Activated CD4-positive, alpha-beta T cell treated with anti-CD3 and anti-CD28 coated beads for 1 hour (primary cell): ENCODE data around the gene PLXDC2.

Experiments
- DNase-seq: peaks from one replicate; pipeline ENCODE4 v3.0.0-alpha.2; 2020

Gene PLXDC2

DNA sequence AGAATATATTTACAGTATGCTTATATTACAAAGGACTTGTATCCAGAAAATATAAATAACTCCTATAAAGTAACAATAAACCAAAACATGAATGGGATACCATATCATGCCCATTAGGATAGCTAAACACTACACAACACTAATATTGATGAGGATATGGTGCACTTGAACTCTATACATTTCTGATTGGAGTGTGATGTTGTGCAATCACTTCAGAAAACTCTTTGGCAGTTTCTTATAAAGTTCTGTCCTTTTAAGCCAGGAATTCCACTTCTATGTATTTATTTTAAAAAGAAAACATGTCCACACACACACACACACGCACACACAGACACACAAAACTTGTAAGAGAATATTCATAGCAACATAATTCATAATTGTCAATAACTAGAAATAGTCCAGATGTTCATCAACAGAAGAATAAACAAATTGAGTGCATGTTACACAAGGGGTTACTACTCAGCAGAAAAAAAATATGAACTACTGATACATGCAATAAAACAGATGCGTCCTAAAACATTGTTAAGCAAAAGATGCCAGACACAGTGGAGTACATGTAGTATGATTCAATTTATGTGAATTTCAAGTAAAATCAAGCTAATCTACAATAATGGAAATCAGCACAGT is 416.0 kb downstream of the PLXDC2 start:
- no peak for DNase-seq

- no peak for DNase-seq
Observed at GRCh38 chr10:20233423-20233822, 417.2 kb downstream of the PLXDC2 start.

- no peak for DNase-seq
Observed at GRCh38 chr10:20234579-20234978, 418.3 kb downstream of the PLXDC2 start.

- DNase-seq: no peak
Observed at GRCh38 chr10:20237091-20237570, 420.9 kb downstream of the PLXDC2 start.

DNA sequence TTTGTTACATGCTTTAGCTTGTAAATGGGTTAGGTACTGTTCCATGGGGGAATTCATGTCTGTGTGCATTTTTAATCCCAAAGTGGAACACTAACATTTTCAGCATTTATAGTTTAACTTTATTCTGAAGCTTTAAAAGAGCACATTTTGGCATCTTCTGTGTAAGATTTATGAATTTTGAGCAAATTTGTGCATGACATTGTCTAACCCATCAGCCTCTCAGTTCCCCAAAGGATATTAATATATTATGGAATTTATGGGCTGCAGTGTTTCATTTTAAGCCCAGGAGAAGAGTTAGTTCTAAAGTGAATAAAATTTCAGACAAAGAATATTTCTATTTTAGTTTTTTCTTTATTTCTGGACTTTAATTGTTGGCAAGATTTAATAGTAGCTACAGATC is 421.4 kb downstream of the PLXDC2 start:
- DNase-seq: no peak

DNA sequence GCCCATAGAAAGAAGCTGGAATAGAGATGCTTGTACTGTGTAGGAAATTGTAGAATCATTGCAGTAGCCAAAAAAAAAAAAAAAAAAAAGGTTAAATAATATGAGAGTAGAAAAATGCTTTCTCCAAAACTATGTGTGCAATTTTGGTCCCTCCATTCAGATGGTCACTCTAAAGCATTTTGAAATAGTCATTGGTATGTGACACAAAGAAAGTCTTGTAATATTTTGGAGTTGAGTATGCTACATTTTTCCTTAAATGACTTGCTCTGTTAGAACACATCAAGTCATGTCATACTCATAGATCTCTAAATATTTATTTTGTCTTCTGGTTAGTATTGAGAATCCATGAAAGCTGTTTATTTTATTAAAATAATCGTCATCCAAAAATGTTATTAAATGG is 424.4 kb downstream of the PLXDC2 start:
- DNase-seq: no peak

- DNase-seq: no peak
Observed at GRCh38 chr10:20247454-20247853, 431.2 kb downstream of the PLXDC2 start.

GRCh38 chr10:20247891-20248708 is 431.9 kb downstream of the PLXDC2 start:
- no peak for DNase-seq

DNA sequence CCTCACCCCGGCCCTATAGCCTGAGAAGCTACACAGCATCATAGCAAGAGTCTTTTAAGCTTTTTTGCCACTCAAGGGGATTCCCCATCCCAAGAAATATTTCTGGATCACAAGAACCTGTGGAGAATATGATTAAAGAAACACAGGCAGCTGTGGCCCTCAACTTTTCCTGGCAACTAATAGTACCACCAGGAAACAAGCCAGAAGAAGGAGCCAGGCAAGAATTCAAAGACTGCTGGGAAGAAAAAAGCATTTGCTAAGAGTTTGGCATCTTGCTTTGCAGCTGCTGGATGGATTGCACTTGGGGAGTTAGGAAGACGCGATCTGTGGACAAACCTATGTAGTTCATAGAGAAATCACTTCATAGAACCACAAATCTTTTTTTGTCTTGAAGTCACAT is 437.8 kb downstream of the PLXDC2 start:
- no peak for DNase-seq

GRCh38 chr10:20254497-20254896 is 438.3 kb downstream of the PLXDC2 start:
- no peak for DNase-seq

- DNase-seq: no peak
Observed at GRCh38 chr10:20256969-20257368, 440.7 kb downstream of the PLXDC2 start.

DNA sequence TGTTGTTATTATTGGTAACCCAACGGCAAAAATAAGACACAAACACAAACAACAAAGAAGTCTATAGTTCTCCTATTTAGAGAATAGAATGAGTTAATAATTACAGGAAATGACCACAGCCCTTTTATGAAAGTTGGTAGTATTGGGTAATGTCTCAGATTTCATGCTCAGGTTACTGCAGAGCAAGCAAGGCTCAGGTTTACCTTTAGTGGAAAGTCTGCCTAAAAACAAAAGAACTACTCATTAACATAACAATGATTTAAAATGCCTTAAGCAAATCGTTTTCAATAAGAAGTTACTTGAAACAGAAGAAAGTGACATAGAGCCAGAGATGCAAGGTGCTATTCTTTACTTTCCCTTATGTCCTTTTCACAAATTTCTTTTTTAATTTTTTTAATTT is 441.2 kb downstream of the PLXDC2 start:
- no peak for DNase-seq

GRCh38 chr10:20265146-20265545 is 448.9 kb downstream of the PLXDC2 start:
- no peak for DNase-seq

DNA sequence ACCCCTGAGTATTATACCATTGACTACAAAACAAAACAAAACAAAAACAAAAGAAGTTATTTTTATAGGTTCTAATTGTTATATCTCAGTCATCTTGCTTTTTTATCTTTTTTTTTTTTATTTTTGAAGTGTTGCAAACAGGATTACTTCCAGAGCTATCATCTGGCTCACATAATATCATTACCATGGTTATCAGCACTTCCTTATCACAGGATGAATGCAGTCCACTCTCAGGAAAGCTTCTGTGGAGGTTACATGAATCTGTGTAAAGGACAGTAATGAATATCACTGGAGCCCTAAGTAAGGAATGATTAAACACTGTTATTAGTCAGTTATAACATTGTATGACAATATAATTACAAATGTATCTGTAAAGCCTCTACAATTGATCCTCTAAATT is 451.5 kb downstream of the PLXDC2 start:
- no peak for DNase-seq

DNA sequence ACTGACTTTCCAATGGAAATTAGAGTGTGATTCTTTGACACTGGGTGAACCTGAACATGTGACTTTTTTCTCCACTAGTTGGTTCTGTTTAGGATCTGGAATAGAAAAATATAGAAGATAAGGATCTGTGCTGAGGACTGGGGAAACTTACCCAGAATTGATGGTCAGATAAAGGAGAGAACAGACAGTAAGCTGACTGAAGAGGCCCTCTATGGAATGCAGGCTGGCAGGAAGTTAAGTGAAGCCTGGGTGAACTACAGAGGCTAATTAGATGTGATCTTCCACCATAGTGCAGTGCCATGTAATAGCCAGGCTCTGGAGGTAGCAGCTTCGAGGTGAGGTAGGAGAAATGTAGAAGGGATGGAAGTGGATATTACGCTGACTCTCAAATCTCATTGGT is 455.3 kb downstream of the PLXDC2 start:
- DNase-seq: no peak

DNA sequence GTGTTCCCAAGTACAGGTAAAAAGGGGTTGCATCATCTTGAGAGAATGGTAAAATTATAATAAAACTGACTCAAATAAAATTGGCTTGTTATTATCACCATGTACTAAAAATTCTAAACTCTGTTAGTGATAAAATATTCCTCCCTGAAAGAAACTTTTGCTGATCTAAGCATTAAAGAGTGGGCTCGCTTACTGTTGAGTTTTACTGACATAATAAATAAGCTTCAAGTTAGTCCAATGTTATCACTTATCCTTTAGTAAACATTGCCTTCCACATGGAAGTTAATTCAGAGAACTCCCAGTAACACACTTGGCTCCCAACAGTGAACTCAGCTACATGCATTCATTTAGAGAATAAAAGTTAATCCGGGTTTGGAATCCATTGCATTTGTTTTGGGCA is 456.4 kb downstream of the PLXDC2 start:
- no peak for DNase-seq

GRCh38 chr10:20274571-20274970 is 458.3 kb downstream of the PLXDC2 start:
- DNase-seq: no peak

DNA sequence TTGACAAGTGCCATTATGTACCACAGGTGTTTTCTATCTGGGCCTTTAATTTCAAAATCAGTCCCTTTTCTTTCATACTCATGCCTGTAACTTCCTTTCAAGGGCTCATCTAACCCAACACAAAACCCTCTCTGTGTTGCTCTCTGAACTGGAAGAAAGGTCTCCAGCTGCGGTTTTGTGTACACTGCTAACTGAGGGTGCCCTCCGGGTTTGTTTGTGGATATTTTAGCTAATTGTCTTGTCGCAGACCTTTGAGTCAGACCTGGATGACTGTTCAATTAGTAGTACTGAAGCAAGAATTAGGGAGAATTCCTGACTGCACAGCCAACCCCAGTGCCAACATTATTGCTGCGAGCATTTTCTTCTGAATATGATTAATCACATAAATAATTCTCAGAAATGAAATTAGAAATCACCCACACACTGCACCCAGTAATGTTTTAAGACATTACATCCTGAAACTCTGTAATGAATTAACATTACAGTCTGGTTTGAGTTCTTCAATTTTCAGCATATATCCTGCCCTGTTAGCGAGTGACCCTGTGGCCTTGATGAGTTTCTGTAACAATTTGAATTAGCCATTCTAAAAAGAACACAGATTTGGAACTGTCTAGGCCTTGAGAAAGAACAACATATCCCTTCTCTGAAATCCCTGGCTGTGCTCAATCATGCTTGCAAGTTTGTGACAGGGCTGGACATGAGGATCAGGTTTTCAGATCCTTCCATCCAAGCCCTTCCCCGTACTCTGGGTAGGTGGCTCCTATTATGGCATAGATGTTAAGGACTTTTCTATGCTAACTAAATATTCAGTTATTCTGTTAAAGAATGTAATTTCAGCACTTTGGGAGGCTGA is 460.1 kb downstream of the PLXDC2 start:
- no peak for DNase-seq

DNA sequence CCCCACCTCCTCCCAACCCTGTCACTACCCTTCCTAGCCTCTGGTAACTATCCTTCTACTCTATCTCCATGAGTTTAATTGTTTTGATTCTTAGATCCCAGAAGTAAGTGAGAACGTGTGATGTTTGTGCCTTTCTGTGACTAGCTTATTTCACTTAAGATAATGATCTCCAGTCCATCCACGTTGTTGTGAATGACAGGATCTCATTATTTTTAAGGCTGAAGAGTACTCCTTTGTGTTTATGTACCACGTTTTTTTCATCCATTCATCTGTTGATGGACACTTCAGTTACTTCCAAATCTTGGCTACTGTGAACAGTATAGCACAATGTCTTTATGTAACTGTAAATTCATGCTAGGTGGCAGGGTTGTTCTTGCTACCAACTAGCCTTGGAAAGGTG is 461.6 kb downstream of the PLXDC2 start:
- DNase-seq: no peak

DNA sequence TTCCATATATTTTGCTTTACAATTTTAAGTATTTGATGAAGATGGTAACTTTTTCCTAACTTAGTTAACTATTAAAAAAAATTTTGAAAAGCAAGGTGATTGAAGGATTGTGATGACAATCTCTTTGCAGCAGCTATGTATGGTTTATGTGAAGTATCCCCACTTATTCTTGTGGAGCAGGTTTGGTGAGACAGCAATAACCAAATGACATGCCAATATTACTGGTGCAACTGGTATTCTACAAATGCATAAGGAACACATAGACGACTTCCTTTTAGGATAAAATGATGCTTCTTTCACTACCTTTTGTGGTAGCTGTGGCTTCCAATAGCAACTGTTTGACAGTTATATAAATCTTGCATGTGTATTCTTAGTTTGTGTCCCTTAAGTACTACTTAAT is 465.3 kb downstream of the PLXDC2 start:
- DNase-seq: no peak

- no peak for DNase-seq
Observed at GRCh38 chr10:20287586-20287985, 471.4 kb downstream of the PLXDC2 start.

DNA sequence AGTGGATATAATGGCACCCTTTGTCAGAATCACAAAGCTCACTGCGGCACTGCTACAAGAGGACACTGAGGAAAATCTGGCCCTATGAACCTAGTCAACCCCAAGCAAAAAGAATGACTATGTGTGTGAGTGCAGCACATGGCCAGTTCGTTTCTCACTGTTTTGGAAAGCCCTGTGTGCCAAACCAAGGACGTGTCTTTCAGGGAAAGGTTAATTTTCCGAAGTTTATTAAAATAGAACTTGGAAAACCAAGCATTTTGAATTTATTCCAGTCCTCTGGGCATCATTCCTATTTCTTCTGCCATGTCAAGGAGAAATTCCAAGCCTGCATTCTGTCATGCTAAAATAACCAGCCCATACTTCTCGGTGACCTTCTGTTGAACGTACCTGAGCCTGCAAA is 471.8 kb downstream of the PLXDC2 start:
- no peak for DNase-seq

DNA sequence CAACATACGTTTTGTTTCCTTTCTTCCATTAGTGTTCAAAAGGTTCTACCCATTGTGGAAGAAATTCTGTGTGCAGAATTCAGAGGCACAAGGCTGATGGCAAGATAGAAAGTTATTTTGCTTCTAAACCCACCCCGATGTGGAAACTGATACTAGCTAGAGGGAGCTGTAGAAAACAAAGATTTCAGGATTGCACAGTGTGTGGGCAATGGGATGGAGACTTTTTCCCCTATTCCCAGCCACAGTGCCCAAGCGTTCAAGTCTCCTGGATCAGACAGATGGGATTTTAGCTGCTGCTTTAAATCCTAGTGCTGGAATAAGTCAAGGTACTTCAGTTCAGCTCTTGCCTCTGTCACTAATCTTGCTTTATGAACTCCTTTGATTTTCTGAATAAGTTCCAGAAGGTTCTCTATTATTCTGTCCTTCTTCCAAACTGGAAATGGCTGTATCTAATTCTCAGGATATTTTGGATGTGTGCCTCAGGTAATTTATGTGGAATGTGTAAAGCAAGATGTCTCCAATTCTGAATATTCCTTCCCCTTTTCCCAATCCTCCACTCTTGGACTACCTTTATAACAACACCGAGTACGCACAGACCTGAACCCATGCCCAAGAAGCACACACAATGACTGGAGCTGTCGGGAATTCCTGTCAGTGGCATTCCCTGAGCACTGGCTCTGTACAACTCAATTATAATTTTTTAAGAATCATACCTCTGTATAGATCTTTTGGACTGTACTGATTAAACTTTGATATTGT is 473.0 kb downstream of the PLXDC2 start:
- no peak for DNase-seq
